GM19452 (cell line): ENCODE results near the gene COPRS.
"Not testable (repeated sequence)": the region's sequence is repeated elsewhere in the genome, so short reads cannot be mapped to it uniquely, and the experiment has no call there.

ENCODE experiments used
- ATAC-seq: cut with Tn5 transposase; IDR thresholded peaks from one replicate; pipeline ENCODE4 v1.9.1; 2021; ENCODE audit not compliant: unreplicated experiment

COPRS gene

DNA sequence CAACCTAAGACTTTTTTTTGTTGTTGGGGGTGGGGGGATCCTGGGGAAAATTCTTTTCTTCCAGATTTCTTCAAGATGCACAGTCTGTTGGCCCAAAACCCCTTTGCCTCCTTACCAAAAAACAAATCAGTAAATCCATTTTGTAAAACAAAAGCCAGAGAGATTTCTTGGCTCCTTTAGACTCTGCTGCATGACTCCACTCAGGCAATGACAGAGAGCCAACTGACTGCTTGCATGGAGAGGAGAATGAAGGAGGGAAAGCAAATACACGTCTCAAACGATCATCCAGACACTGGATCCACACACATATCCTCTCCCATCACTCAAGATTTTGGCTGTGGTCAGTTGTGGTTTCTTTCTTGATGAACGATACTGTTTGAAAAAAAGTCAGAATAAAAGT is 13.8 kb downstream of the COPRS start:
- ATAC-seq, result no peak

- ATAC-seq, result no peak
Observed at GRCh38 chr17:31843070-31843745, 15.8 kb downstream of the COPRS start.

- no peak for ATAC-seq
Observed at GRCh38 chr17:31842195-31843069, 16.6 kb downstream of the COPRS start.

- ATAC-seq, result no peak
Observed at GRCh38 chr17:31841850-31842194, 17.2 kb downstream of the COPRS start.

- no peak for ATAC-seq
Observed at GRCh38 chr17:31838636-31839225, 20.3 kb downstream of the COPRS start.

GRCh38 chr17:31835984-31836383 is 23.1 kb downstream of the COPRS start:
- ATAC-seq, result no peak

DNA sequence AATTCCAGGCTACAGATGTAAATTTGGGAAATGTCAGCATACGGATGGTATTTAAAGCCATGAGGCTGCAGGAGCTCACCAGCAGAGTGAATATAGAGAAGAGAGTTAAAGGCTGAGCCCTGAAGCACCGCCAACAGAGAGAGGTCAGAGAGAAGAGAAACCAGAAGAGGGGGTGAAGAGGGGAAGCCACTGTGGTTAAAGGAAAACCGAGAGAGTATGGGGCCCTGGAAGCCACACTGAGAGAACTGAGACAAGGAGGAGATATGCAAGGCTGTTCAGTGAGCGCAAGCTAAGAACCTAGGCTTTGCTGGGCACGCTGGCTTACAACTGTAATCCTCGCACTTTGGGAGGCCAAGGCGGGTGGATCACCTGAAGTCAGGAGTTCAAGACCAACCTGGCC is 24.6 kb downstream of the COPRS start:
- no peak for ATAC-seq

GRCh38 chr17:31832746-31833145 is 26.3 kb downstream of the COPRS start:
- no peak for ATAC-seq

GRCh38 chr17:31830971-31831858 is 27.8 kb downstream of the COPRS start:
- no peak for ATAC-seq

DNA sequence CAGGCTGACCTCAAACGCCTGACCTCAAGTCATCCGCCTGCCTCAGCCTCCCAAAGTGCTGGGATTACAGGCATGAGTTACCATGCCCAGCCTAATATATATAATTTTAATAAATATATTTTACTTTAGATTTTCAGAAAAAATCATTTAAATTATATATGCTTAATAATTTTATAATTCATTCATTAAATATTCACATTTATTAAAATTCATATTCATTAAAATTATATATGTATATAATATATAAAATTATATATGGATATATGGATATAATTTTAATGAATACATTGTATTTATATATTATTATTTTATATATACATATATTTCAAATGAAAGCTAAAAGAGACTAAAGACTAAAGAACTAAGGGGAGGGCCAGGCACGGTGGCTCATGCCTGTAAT is 29.4 kb downstream of the COPRS start:
- no peak for ATAC-seq

GRCh38 chr17:31828955-31829354 is 30.1 kb downstream of the COPRS start:
- ATAC-seq, result not testable (repeated sequence)

- ATAC-seq, result no peak
Observed at GRCh38 chr17:31825961-31826691, 32.9 kb downstream of the COPRS start.

DNA sequence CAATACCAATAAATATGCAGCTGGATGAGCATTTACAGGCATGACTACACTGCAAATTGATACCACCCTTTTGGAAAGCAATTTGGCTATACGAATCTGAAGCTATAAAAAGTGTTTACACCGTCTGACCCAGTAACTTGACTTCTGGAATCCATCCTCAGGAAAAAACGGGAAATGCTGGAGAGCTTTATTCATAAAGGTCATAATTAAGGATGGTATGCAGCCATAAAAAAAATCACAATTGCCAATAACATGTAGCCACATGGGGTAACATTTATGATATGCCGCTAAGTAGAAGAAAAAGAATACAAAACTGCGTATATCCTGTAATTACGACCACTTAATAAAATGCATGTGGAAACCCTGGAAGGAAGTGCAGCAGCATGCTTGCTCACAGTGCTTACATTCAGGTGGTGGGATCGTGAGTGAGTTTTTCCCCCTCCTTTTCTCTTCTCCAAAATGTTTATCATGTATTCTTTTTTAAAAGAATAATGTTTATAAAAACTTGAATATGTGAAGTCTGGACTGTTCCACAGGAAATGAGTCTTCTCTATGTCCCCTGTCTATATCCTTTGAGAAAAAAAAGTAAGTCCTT is 34.2 kb downstream of the COPRS start:
- ATAC-seq, result no peak

DNA sequence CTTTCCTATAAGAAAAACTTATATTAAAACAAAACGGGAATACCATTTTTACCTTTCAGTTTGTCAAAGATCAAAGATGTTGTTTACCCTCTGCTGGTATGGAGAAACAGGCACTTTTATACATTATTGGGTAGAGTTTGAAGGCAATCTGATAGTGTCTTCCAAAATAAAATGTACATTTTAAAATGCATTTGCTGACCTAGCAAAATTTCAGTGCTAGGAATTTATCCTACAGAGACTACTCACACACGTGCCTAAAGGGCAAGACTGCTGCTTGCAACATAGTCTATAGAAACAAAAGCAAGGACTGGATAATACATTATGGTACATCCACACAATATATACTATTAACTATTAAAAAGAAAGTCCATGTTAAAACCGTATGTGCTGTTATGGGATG is 36.0 kb downstream of the COPRS start:
- ATAC-seq, result no peak

DNA sequence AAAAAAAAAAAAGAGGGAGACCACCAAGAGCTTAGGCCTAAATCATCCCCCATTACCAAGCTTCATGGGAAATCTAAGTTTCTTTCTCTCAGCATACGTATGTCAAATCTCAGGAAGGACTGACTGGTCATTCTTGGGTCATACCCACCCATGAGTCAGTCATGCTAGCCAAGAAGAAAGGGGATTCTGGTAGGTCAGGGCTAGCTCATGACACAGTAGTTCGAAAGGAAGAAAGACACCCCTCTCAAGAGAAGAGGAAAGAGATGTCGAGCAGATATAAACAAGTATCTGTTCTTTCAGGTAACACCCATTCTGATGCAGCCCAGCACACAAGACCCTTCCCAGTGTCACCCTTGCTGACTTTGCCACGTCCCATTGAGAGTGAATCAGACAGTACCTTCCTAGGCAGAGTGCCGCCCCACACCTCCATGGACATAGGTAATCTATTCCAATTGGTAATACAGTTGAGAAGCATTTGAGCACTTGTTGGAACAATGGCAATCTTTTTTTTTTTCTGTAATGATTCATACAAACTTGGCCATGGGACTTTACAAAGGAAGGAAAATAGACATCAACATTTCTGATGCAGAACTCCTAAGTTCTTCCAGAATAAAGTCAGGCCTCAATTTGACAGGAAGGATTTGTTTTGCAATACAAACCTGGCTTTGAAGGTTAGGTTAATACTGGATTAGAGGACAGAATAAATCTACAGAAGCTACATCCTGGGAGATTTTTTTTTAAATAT is 38.2 kb downstream of the COPRS start:
- ATAC-seq, result no peak

- ATAC-seq, result no peak
Observed at GRCh38 chr17:31819578-31819977, 39.5 kb downstream of the COPRS start.

- not testable (repeated sequence) for ATAC-seq
Observed at GRCh38 chr17:31818863-31819262, 40.2 kb downstream of the COPRS start.

DNA sequence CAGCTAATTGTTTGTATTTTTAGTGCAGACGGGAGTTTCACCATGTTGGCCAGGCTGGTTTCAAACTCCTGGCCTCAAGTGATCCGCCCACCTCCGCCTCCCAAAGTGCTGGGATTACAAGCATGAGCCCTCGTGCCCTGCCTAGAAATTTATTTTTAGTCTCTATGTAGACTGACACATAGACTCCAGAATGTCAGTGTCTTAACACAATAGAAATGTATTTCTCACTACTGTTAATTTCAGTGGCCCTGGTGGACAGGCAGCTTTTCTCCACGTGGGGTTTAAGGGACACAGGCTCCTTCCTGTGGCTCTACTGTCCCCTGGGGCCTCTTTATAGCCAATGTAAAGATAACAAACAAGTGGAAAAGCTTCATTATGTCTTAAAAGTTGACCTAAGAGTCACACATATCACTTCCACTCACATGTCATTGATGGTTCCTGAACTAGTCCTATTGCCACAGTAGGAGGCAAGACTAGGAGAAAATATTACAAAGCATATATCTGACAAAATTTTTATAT is 43.8 kb downstream of the COPRS start:
- ATAC-seq, result no peak

GRCh38 chr17:31811101-31811500 is 47.9 kb downstream of the COPRS start:
- ATAC-seq, result no peak
